Measurements from ENCODE around the gene SCUBE2. TPM values are rescaled to one million over a fixed set of nuclear protein-coding genes. Genes with fewer than 3 reads are reported as not detected.

SCUBE2 gene
- total RNA-seq, 2 donors from 2014 or later = 8.3 TPM

- DNase-seq (no peak), ATAC-seq (no peak)
- intact Hi-C loops (cut with DNase I, micrococcal nuclease) = no loop called here
Observed at GRCh38 chr11:9057888-9058287, 33.5 kb downstream of the SCUBE2 start.

GRCh38 chr11:9057007-9057406 lies 34.4 kb downstream of the SCUBE2 start:
- ATAC-seq (no peak), DNase-seq (no peak)
- intact Hi-C loops (cut with DNase I, micrococcal nuclease) = no loop called here

GRCh38 chr11:9056467-9056866 lies 34.9 kb downstream of the SCUBE2 start:
- intact Hi-C loops (cut with DNase I, micrococcal nuclease) = no loop called here
- ATAC-seq (no peak), DNase-seq (no peak)

- DNase-seq (no peak), ATAC-seq (no peak)
- intact Hi-C loops (cut with DNase I, micrococcal nuclease) = no loop called here
Observed at GRCh38 chr11:9053316-9054035, 37.9 kb downstream of the SCUBE2 start.

- DNase-seq (no peak), ATAC-seq (no peak)
- intact Hi-C loops (cut with DNase I, micrococcal nuclease) = no loop called here
Observed at GRCh38 chr11:9052316-9052715, 39.1 kb downstream of the SCUBE2 start.

- DNase-seq = no peak
- ATAC-seq = no peak
- intact Hi-C loops (cut with DNase I, micrococcal nuclease) = no loop called here
Observed at GRCh38 chr11:9049959-9050358, 41.4 kb downstream of the SCUBE2 start.

GRCh38 chr11:9047964-9048523 lies 43.4 kb downstream of the SCUBE2 start:
- ATAC-seq (no peak), DNase-seq (no peak)
- intact Hi-C loops (cut with DNase I, micrococcal nuclease) = no loop called here

GRCh38 chr11:9046481-9046880 lies 44.9 kb downstream of the SCUBE2 start:
- DNase-seq = no peak
- intact Hi-C loops (cut with DNase I, micrococcal nuclease) = no loop called here
- ATAC-seq = no peak

GRCh38 chr11:9042488-9042887 lies 48.9 kb downstream of the SCUBE2 start:
- intact Hi-C loops (cut with DNase I, micrococcal nuclease) = no loop called here
- DNase-seq (no peak), ATAC-seq (no peak)

GRCh38 chr11:9041747-9042146 lies 49.7 kb downstream of the SCUBE2 start:
- no peak for DNase-seq
- no peak for ATAC-seq
- intact Hi-C loops (cut with DNase I, micrococcal nuclease) = no loop called here

- intact Hi-C loops (cut with DNase I, micrococcal nuclease) = no loop called here
- ATAC-seq = no peak
- no peak for DNase-seq
Observed at GRCh38 chr11:9040410-9040809, 51.0 kb downstream of the SCUBE2 start.

GRCh38 chr11:9039863-9040262 lies 51.5 kb downstream of the SCUBE2 start:
- DNase-seq = no peak
- intact Hi-C loops (cut with DNase I, micrococcal nuclease) = no loop called here
- ATAC-seq = no peak

GRCh38 chr11:9039198-9039597 lies 52.2 kb downstream of the SCUBE2 start:
- intact Hi-C loops (cut with DNase I, micrococcal nuclease) = no loop called here
- DNase-seq (no peak), ATAC-seq (no peak)

GRCh38 chr11:9038541-9038940 lies 52.9 kb downstream of the SCUBE2 start:
- intact Hi-C loops (cut with DNase I, micrococcal nuclease) = no loop called here
- ATAC-seq = no peak
- no peak for DNase-seq

GRCh38 chr11:9037963-9038362 lies 53.4 kb downstream of the SCUBE2 start:
- ATAC-seq (no peak), DNase-seq (no peak)
- intact Hi-C loops (cut with DNase I, micrococcal nuclease) = no loop called here

- intact Hi-C loops (cut with DNase I, micrococcal nuclease) = no loop called here
- ATAC-seq (no peak), DNase-seq (no peak)
Observed at GRCh38 chr11:9037046-9037780, 54.2 kb downstream of the SCUBE2 start.

- intact Hi-C loops (cut with DNase I, micrococcal nuclease) = no loop called here
- ATAC-seq = no peak
Observed at GRCh38 chr11:9030601-9031000, 60.8 kb downstream of the SCUBE2 start.

GRCh38 chr11:9029422-9029821 lies 62.0 kb downstream of the SCUBE2 start:
- no peak for ATAC-seq
- intact Hi-C loops (cut with DNase I, micrococcal nuclease) = no loop called here
- no peak for DNase-seq

More at GRCh38 chr11:9030601-9031000, 60.8 kb downstream of the SCUBE2 start:
- DNase-seq = no peak

- intact Hi-C loops (cut with DNase I, micrococcal nuclease) = no loop called here
- no peak for ATAC-seq
- DNase-seq = no peak
Observed at GRCh38 chr11:9028581-9028980, 62.8 kb downstream of the SCUBE2 start.

GRCh38 chr11:9025101-9025850 lies 66.1 kb downstream of the SCUBE2 start:
- DNase-seq (no peak), ATAC-seq (no peak)
- intact Hi-C loops (cut with DNase I, micrococcal nuclease) = no loop called here

Data from left colon (tissue), 2 donors.